Prostate gland (tissue), 2 donors: ENCODE results near the gene ARFGAP1.

Source experiments
- CTCF ChIP-seq, 4 experiments: fragments of 200-600 bp in 2 of 4; fragments of 450-650 bp in 2 of 4; sonication (generic) in 2 of 4; IDR thresholded peaks; 1 replicate in 3 of 4; 2 replicates in 1 of 4; pipeline ENCODE4 v1.5.1; 2016 to 2019; ENCODE audit warnings: antibody characterized with exemption in 4 of 4, mild to moderate bottlenecking in 2 of 4, moderate library complexity in 2 of 4
- POLR2AphosphoS5 ChIP-seq: sonication (generic); formaldehyde crosslinking; IDR thresholded peaks from one replicate; pipeline ENCODE4 v1.6.1; 2017; ENCODE audit warnings: antibody characterized with exemption

GRCh38 chr20:63273059-63273579 lies 506 bp downstream of the ARFGAP1 start:
- no peak for TF ChIP-seq CTCF (IDR thresholded peaks at IDR 0.05)
- no peak for TF ChIP-seq POLR2AphosphoS5
